ENCODE measurements around the gene MAN1C1. TPM values are rescaled to one million over a fixed set of nuclear protein-coding genes. Genes with fewer than 3 reads are reported as not detected.

The MAN1C1 gene
- total RNA-seq, 1 donor from 2014 or later = 16.7 TPM

GRCh38 chr1:25826571-25826970 lies 210.0 kb downstream of the MAN1C1 start:
- DNase-seq (ENCODE audit: low spot score) = no peak
- intact Hi-C loops (cut with DNase I) = loop anchor here (5.0 kb wide), 1 partner anchor 46 kb away; no protein-coding TSS in a partner anchor

- intact Hi-C loops (cut with DNase I) = loop anchor here (5.0 kb wide), 1 partner anchor 44 kb away; no protein-coding TSS in a partner anchor
- DNase-seq (ENCODE audit: low spot score) = no peak
Measured at GRCh38 chr1:25828491-25828890, 211.9 kb downstream of the MAN1C1 start.

- DNase-seq (ENCODE audit: low spot score) = no peak
- intact Hi-C loops (cut with DNase I) = loop anchor here (5.0 kb wide), 1 partner anchor 43 kb away; no protein-coding TSS in a partner anchor
Measured at GRCh38 chr1:25829046-25829445, 212.5 kb downstream of the MAN1C1 start.

GRCh38 chr1:25831569-25832196 lies 215.1 kb downstream of the MAN1C1 start:
- intact Hi-C loops (cut with DNase I) = no loop called here
- no peak for DNase-seq (ENCODE audit: low spot score)

- intact Hi-C loops (cut with DNase I) = no loop called here
- DNase-seq (ENCODE audit: low spot score) = no peak
Measured at GRCh38 chr1:25832336-25833037, 215.9 kb downstream of the MAN1C1 start.

- no peak for DNase-seq (ENCODE audit: low spot score)
- intact Hi-C loops (cut with DNase I) = no loop called here
Measured at GRCh38 chr1:25833158-25833557, 216.6 kb downstream of the MAN1C1 start.

Other genes with a start within 250 kb of the MAN1C1 start
- gene RHCE, start 196.0 kb upstream of the MAN1C1 start, total RNA-seq = 0.57 TPM
- gene MACO1, start 185.9 kb upstream of the MAN1C1 start, total RNA-seq = 10.3 TPM
- gene LDLRAP1, start 73.2 kb upstream of the MAN1C1 start, total RNA-seq = 14.4 TPM
- gene SELENON, start 183.4 kb downstream of the MAN1C1 start, total RNA-seq = 53.0 TPM
- gene MTFR1L, start 203.2 kb downstream of the MAN1C1 start, total RNA-seq = 187 TPM
- gene AUNIP, start 242.7 kb downstream of the MAN1C1 start, total RNA-seq = not detected